ENCODE data around the gene SFT2D3. TPM values are rescaled to one million over a fixed set of nuclear protein-coding genes. Genes with fewer than 3 reads are reported as not detected.

The SFT2D3 gene
- total and polyA plus RNA-seq, 9 of the 15 experiments (the other 6 are each of a cell fraction or from before 2014, with no cell fraction given) = 7.5 to 9.9 (median 8.9) TPM; not detected in 2

DNA sequence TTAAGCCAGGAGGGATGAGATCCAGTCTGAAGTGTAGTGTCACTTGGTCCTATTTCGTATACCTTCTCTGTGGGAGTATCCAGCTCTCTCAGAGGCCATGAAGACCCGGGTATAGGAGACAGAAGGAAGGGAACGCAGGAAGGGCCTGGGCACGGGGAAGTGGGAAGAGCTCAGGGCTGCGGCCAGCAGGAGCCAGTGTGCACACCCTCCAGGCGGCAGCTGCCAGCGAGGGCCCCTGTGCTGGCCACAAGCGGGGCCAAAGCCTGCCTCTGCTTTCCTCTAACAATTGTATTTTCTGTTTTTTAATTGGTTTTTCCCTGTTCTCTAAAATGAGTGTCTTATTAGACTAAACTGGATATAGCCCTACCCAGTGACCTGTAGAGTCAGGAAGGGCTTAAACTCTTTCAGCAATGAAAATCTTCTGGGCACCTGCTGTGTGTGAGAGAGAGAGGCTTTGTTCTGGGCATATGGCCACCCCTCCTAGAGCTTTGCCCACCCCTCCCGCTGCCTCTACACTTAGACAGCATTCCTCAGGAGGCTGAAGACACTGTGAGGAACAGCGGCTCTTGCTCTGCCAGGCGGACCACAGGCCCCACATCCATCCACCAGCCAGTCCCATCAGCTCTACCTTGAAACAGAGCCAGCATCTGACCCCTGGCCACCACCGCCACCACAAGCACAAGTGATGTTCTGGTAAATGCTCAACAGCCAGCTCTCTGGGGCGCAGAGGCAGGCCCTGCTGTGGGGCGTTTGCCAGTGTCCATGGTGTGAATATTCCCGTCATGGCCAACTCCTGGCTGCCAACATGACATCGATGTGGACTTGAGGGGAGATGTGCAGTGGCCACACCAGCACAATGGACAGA, 45.9 kb upstream of the SFT2D3 start (continued):
- TF ChIP-seq, protein P1, sequence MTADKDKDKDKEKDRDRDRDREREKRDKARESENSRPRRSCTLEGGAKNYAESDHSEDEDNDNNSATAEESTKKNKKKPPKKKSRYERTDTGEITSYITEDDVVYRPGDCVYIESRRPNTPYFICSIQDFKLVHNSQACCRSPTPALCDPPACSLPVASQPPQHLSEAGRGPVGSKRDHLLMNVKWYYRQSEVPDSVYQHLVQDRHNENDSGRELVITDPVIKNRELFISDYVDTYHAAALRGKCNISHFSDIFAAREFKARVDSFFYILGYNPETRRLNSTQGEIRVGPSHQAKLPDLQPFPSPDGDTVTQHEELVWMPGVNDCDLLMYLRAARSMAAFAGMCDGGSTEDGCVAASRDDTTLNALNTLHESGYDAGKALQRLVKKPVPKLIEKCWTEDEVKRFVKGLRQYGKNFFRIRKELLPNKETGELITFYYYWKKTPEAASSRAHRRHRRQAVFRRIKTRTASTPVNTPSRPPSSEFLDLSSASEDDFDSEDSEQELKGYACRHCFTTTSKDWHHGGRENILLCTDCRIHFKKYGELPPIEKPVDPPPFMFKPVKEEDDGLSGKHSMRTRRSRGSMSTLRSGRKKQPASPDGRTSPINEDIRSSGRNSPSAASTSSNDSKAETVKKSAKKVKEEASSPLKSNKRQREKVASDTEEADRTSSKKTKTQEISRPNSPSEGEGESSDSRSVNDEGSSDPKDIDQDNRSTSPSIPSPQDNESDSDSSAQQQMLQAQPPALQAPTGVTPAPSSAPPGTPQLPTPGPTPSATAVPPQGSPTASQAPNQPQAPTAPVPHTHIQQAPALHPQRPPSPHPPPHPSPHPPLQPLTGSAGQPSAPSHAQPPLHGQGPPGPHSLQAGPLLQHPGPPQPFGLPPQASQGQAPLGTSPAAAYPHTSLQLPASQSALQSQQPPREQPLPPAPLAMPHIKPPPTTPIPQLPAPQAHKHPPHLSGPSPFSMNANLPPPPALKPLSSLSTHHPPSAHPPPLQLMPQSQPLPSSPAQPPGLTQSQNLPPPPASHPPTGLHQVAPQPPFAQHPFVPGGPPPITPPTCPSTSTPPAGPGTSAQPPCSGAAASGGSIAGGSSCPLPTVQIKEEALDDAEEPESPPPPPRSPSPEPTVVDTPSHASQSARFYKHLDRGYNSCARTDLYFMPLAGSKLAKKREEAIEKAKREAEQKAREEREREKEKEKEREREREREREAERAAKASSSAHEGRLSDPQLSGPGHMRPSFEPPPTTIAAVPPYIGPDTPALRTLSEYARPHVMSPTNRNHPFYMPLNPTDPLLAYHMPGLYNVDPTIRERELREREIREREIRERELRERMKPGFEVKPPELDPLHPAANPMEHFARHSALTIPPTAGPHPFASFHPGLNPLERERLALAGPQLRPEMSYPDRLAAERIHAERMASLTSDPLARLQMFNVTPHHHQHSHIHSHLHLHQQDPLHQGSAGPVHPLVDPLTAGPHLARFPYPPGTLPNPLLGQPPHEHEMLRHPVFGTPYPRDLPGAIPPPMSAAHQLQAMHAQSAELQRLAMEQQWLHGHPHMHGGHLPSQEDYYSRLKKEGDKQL (CRISPR knock-in tag; IDR thresholded peaks at IDR 0.05; ENCODE audit: borderline replicate concordance) = no peak

DNA sequence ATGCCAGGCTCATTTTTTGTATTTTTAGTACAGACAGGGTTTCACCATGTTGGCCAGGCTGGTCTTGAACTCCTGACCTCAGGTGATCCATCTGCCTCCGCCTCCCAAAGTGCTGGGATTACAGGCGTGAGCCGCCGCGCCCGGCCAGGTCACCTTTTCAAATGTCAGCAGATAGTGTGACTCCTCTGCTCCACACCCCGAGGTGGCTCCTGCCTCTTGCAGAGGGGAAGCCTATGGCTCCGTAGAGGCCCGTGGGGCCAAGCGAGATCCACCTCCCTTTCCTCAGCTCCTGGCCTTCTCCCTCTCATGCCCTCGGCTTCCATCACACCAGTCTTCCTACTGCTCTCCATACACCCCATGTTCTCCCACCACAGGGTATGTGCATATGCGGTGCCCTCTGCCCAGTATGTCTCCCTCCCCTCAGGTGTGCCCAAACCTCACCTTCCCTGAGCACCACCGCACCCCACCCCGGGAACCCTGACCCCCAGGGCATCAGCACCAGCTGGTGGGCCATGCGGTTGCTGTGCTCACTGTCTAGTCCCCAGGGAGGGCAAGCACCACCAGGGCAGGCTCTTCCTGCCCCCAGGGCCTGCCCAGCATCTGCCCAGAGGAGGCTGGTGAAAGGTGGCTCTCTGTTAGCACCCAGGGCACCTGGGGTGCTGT, 44.6 kb upstream of the SFT2D3 start:
- DNase-seq (ENCODE audit: extremely low read depth in 1 of 4, low spot score in 3 of 4) (no peak), ATAC-seq (no peak), FAIRE-seq (no peak)
- no peak overlapping the region for H3K4me3 ChIP-seq
- intact Hi-C loops (cut with micrococcal nuclease) (no loop called here), in situ Hi-C loops (cut with MboI) (no loop called here)
- H3K9ac ChIP-seq (ENCODE audit: insufficient read depth in 1 of 2, low read depth in 2 of 2, low read length in 2 of 2) = no peak overlapping the region; a peak in 1 of 4 replicates
- ChIA-PET POLR2A (interaction anchor here (0.6 to 0.7 kb wide), 4 partner anchors 10 to 379 kb away, joined by 3 read pairs; no protein-coding TSS in a partner anchor), CTCF (ENCODE audit: low intra/inter-chr PET ratio) (no interaction called here)
- H2AFZ ChIP-seq (ENCODE audit: low read depth, low read length) = no peak overlapping the region
- H3K9me1 ChIP-seq (ENCODE audit: control insufficient read depth, insufficient read depth, low read length) = no peaks in the 10 kb centered on the region
- H3K27me3 ChIP-seq (ENCODE audit: control insufficient read depth in 2 of 2, insufficient read depth in 2 of 2, low read length in 2 of 2) = peaks cover 43 to 72% of the 10 kb centered on the region in 2 experiments
- peaks cover under 1 to 15% of the 10 kb centered on the region in 2 experiments; a peak in 2 of 5 replicates for H3K4me1 ChIP-seq (replicated peaks in 1 of 2; ENCODE audit: control insufficient read depth in 2 of 2, insufficient read depth in 2 of 2, low read length in 2 of 2)
- WGBS (ENCODE audit: insufficient coverage, low coverage, missing lambda C conversion rate) = 5% methylated on average over 11 of the region's 15 CpGs
- H3K79me2 ChIP-seq (ENCODE audit: control insufficient read depth, insufficient read depth, low read length) = no peaks in the 10 kb centered on the region
- H3K27ac ChIP-seq (ENCODE audit: extremely low read depth, low read depth, low read length) = no peak overlapping the region
- peaks cover 10% of the 10 kb centered on the region; the same call in 1 of the 2 replicates for H4K20me1 ChIP-seq (replicated peaks; ENCODE audit: control insufficient read depth, insufficient read depth, low read length)
- H3K4me2 ChIP-seq (ENCODE audit: insufficient read depth, low read length) = no peak overlapping the region
- H3K9me3 ChIP-seq (replicated peaks; ENCODE audit: control insufficient read depth, insufficient read depth, low read depth, low read length) = no peaks in the 10 kb centered on the region; the same call in 1 of the 2 replicates
- no TSS peak for BruUV-seq (replicated peaks)
- no peaks in the 10 kb centered on the region for H3K36me3 ChIP-seq (ENCODE audit: control insufficient read depth, insufficient read depth, low read length)
- TF ChIP-seq BRF1 (IDR thresholded peaks at IDR 0.05; ENCODE audit: borderline replicate concordance, extremely low read depth, insufficient read length) (no peak), ELF1 (tag; IDR thresholded peaks at IDR 0.05) (no peak), TAL1 (IDR thresholded peaks at IDR 0.05) (no peak), PRPF4 (IDR thresholded peaks at IDR 0.05; ENCODE audit: insufficient read depth, low read depth, low read length, poor library complexity, severe bottlenecking) (no peak)
- TF ChIP-seq, protein P2, sequence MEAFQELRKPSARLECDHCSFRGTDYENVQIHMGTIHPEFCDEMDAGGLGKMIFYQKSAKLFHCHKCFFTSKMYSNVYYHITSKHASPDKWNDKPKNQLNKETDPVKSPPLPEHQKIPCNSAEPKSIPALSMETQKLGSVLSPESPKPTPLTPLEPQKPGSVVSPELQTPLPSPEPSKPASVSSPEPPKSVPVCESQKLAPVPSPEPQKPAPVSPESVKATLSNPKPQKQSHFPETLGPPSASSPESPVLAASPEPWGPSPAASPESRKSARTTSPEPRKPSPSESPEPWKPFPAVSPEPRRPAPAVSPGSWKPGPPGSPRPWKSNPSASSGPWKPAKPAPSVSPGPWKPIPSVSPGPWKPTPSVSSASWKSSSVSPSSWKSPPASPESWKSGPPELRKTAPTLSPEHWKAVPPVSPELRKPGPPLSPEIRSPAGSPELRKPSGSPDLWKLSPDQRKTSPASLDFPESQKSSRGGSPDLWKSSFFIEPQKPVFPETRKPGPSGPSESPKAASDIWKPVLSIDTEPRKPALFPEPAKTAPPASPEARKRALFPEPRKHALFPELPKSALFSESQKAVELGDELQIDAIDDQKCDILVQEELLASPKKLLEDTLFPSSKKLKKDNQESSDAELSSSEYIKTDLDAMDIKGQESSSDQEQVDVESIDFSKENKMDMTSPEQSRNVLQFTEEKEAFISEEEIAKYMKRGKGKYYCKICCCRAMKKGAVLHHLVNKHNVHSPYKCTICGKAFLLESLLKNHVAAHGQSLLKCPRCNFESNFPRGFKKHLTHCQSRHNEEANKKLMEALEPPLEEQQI (IDR thresholded peaks at IDR 0.05) = no peak
- TF ChIP-seq, protein P3, sequence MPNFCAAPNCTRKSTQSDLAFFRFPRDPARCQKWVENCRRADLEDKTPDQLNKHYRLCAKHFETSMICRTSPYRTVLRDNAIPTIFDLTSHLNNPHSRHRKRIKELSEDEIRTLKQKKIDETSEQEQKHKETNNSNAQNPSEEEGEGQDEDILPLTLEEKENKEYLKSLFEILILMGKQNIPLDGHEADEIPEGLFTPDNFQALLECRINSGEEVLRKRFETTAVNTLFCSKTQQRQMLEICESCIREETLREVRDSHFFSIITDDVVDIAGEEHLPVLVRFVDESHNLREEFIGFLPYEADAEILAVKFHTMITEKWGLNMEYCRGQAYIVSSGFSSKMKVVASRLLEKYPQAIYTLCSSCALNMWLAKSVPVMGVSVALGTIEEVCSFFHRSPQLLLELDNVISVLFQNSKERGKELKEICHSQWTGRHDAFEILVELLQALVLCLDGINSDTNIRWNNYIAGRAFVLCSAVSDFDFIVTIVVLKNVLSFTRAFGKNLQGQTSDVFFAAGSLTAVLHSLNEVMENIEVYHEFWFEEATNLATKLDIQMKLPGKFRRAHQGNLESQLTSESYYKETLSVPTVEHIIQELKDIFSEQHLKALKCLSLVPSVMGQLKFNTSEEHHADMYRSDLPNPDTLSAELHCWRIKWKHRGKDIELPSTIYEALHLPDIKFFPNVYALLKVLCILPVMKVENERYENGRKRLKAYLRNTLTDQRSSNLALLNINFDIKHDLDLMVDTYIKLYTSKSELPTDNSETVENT (CRISPR knock-in tag; IDR thresholded peaks at IDR 0.05) = no peak

All from K562 (cell line).